HepG2 (cell line): ENCODE measurements around the gene PDE3A. TPM values are rescaled to one million over a fixed set of nuclear protein-coding genes. Genes with fewer than 3 reads are reported as not detected.

Source experiments
- ATAC-seq: fragments of 200-7000 bp; cut with Tn5 transposase; 3 replicates; pipeline ENCODE4 v1.9.1; 2020; ENCODE audit warnings: mild to moderate bottlenecking, moderate library complexity
- BruUV-seq: library from RNA; stranded (reverse); fragments of 400-500 nt; replicated peaks from 2 replicates; lab custom pipeline; 2021; lab: Mats Ljungman, UMichigan
- CTCF ChIA-PET: fragments of 300-600 bp; formaldehyde crosslinking; extraction: SDS; loops from one replicate; lab custom pipeline; 2021; ENCODE audit warnings: low total read pairs, inconsistent platforms, low intra/inter-chr PET ratio; lab: Yijun Ruan, JAX
- POLR2A ChIA-PET: fragments of 350-600 bp; sonication (Branson Sonifier 250); formaldehyde crosslinking; loops from one replicate; lab custom pipeline; 2020; ENCODE audit warnings: antibody characterized with exemption, inconsistent platforms; lab: Yijun Ruan, JAX
- DNase-seq: peaks from one replicate; pipeline ENCODE4 v3.0.0-alpha.2; 2015; ENCODE audit warnings: low spot score
- FAIRE-seq: peaks from 3 replicates; lab custom pipeline; 2011; peaks lifted over from hg19 to GRCh38; lab: Jason Lieb, UNC
- H2AFZ ChIP-seq: one replicate; pipeline ENCODE4 v1.6.1; 2011; ENCODE audit warnings: low read length, inconsistent platforms
- H3K27ac ChIP-seq: fragments of 300-600 bp; 3 replicates; pipeline ENCODE4 v1.8.0; 2011; ENCODE audit warnings: mixed run types, mild to moderate bottlenecking, mixed read lengths, low read length, inconsistent platforms; ENCODE audit not compliant: insufficient read depth; ENCODE audit errors: extremely low read length
- H3K27me3 ChIP-seq, 2 experiments: fragments of 200-600 bp in 1 of 2; 2 replicates in 1 of 2; 3 replicates in 1 of 2; pipeline versions ENCODE4 v1.6.0 to v1.8.0; 2011; ENCODE audit warnings: low read length in 2 of 2, mild to moderate bottlenecking in 2 of 2, moderate library complexity in 2 of 2, inconsistent platforms in 1 of 2; ENCODE audit not compliant: insufficient read depth in 2 of 2, control insufficient read depth in 1 of 2
- H3K36me3 ChIP-seq, 2 experiments: fragments of 200-600 bp in 1 of 2; replicated peaks in 1 of 2; 2 replicates in 1 of 2; 3 replicates in 1 of 2; pipeline versions ENCODE4 v1.5.1 to v1.8.0; 2011; ENCODE audit warnings: low read length in 2 of 2, inconsistent platforms in 1 of 2; ENCODE audit not compliant: insufficient read depth in 2 of 2, control insufficient read depth in 1 of 2
- H3K4me1 ChIP-seq: 2 replicates; pipeline ENCODE4 v1.5.1; 2012; ENCODE audit warnings: low read length, inconsistent platforms; ENCODE audit not compliant: insufficient read depth
- H3K4me2 ChIP-seq: 2 replicates; pipeline ENCODE4 v1.6.0; 2011; ENCODE audit warnings: low read depth, low read length, inconsistent platforms
- H3K4me3 ChIP-seq, 3 experiments: fragments of 200-600 bp in 1 of 3; sonication (generic), shearing (Covaris generic) in 1 of 3; replicated peaks in 1 of 3; 2 replicates each; pipeline ENCODE4 v1.5.1; 2011 to 2016; ENCODE audit warnings: low read length in 3 of 3, inconsistent platforms in 2 of 3, low read depth in 2 of 3, mild to moderate bottlenecking in 2 of 3, control low read depth in 1 of 3, mixed read lengths in 1 of 3; ENCODE audit not compliant: insufficient read depth in 1 of 3
- H3K79me2 ChIP-seq: one replicate; pipeline ENCODE4 v1.6.1; 2011; ENCODE audit warnings: low read length, inconsistent platforms; ENCODE audit not compliant: insufficient read depth
- H3K9ac ChIP-seq: 2 replicates; pipeline ENCODE4 v1.6.0; 2011; ENCODE audit warnings: mild to moderate bottlenecking, low read depth, low read length, inconsistent platforms; ENCODE audit not compliant: insufficient read depth
- H3K9me3 ChIP-seq: 2 replicates; pipeline ENCODE4 v1.5.1; 2012; ENCODE audit warnings: mild to moderate bottlenecking, low read length
- H4K20me1 ChIP-seq: 2 replicates; pipeline ENCODE4 v1.6.0; 2011; ENCODE audit warnings: inconsistent platforms, mild to moderate bottlenecking, low read length, moderate library complexity; ENCODE audit not compliant: insufficient read depth
- HOXA5 ChIP-seq: sonication (generic); formaldehyde crosslinking; IDR thresholded peaks from 2 replicates; pipeline ENCODE4 v1.4.0; 2020; ENCODE audit warnings: missing genetic modification reagents
- KLF12 ChIP-seq: sonication (generic); formaldehyde crosslinking; IDR thresholded peaks from 2 replicates; pipeline ENCODE4 v1.4.0; 2020; ENCODE audit warnings: missing genetic modification reagents, borderline replicate concordance
- NAIF1 ChIP-seq: sonication (generic); formaldehyde crosslinking; IDR thresholded peaks from 2 replicates; pipeline ENCODE4 v1.5.0; 2020; ENCODE audit warnings: mild to moderate bottlenecking, missing genetic modification reagents, borderline replicate concordance
- PAWR ChIP-seq: sonication (generic); formaldehyde crosslinking; IDR thresholded peaks from 2 replicates; pipeline ENCODE4 v1.4.0; 2020; ENCODE audit warnings: missing genetic modification reagents, mild to moderate bottlenecking, borderline replicate concordance
- PHF5A ChIP-seq: IDR thresholded peaks from one replicate; pipeline ENCODE4 v1.6.1; 2018; ENCODE audit warnings: low read depth, missing genetic modification reagents; ENCODE audit not compliant: unreplicated experiment
- SKI ChIP-seq: fragments of 450-650 bp; IDR thresholded peaks from one replicate; pipeline ENCODE4 v1.6.1; 2018; ENCODE audit warnings: mild to moderate bottlenecking; ENCODE audit not compliant: partially characterized antibody
- SMARCC2 ChIP-seq: fragments of 450-650 bp; IDR thresholded peaks from 2 replicates; pipeline ENCODE4 v1.6.1; 2017; ENCODE audit warnings: antibody characterized with exemption, mild to moderate bottlenecking
- SOX5 ChIP-seq: IDR thresholded peaks from 2 replicates; pipeline ENCODE4 v1.6.1; 2016; ENCODE audit warnings: borderline replicate concordance
- ZIK1 ChIP-seq: sonication (generic); formaldehyde crosslinking; IDR thresholded peaks from 2 replicates; pipeline ENCODE4 v1.5.0; 2020; ENCODE audit warnings: mild to moderate bottlenecking, low read depth, missing genetic modification reagents, borderline replicate concordance
- ZMYM4 ChIP-seq: sonication (generic); formaldehyde crosslinking; IDR thresholded peaks from 2 replicates; pipeline ENCODE4 v1.8.1; 2023; ENCODE audit warnings: mild to moderate bottlenecking, missing genetic modification reagents
- ZNF335 ChIP-seq: sonication (generic); formaldehyde crosslinking; IDR thresholded peaks from 2 replicates; pipeline ENCODE4 v1.4.0; 2020; ENCODE audit warnings: missing genetic modification reagents
- ZNF614 ChIP-seq: IDR thresholded peaks from 2 replicates; pipeline ENCODE4 v1.6.1; 2018; ENCODE audit warnings: missing biosample characterization, missing genetic modification reagents, inconsistent platforms, borderline replicate concordance
- ZNF660 ChIP-seq: sonication (generic); formaldehyde crosslinking; IDR thresholded peaks from 2 replicates; pipeline ENCODE4 v1.5.1; 2020; ENCODE audit warnings: mild to moderate bottlenecking, low read depth, missing genetic modification reagents, borderline replicate concordance
- ZNF83 ChIP-seq: sonication (generic); formaldehyde crosslinking; IDR thresholded peaks from 2 replicates; pipeline ENCODE4 v1.4.0; 2020; ENCODE audit warnings: missing genetic modification reagents, mild to moderate bottlenecking, borderline replicate concordance
- WGBS: methylation state at CpG from one replicate; pipeline ENCODE4 v1.1.6; 2017; ENCODE audit warnings: low lambda C conversion rate; 5-methylcytosine and 5-hydroxymethylcytosine counted together
- in situ Hi-C: cut with HindIII; loops from 2 replicates; pipeline ENCODE4 v1.10.0; 2017; ENCODE audit warnings: low pct_unique_long_range_greater_than_20kb; ENCODE audit not compliant: extremely low pct_ligation_motif_present
- intact Hi-C: fragments of 100-400 bp; cut with micrococcal nuclease; formaldehyde crosslinking; loops from one replicate; pipeline ENCODE4 v1.10.0; 2022; ENCODE audit not compliant: unreplicated experiment
- polyA plus RNA-seq, 8 experiments: library from polyadenylated mRNA; depleted of rRNA in 3 of 8; stranded (reverse) in 7 of 8; unstranded in 1 of 8; fragments of >200 nt; fragmentation: Illumina TruSeq in 4 of 8; extraction: Trizol in 4 of 8; gene quantifications; 2 replicates each; pipeline versions ENCODE4 v1.2.1 to v1.2.3, GENCODE V29; 2011 to 2016; ENCODE audit warnings: low read depth in 4 of 8, missing spikeins in 1 of 8, mixed read lengths in 1 of 8; ENCODE audit not compliant: insufficient read depth in 1 of 8
- total RNA-seq, 5 experiments: library from RNA; depleted of rRNA; stranded (reverse); fragments of >200 nt; fragmentation: Illumina TruSeq; extraction: Trizol; gene quantifications; 2 replicates each; pipeline ENCODE4 v1.2.3, GENCODE V29; 2016; ENCODE audit warnings: low read depth in 1 of 5
- TF ChIP-seq, protein P1 (sequence below): sonication (generic); formaldehyde crosslinking; IDR thresholded peaks from 2 replicates; pipeline ENCODE4 v1.5.1; 2020; ENCODE audit warnings: mild to moderate bottlenecking, missing genetic modification reagents, moderate library complexity
- TF ChIP-seq, protein P2 (sequence below): sonication (generic); formaldehyde crosslinking; IDR thresholded peaks from 2 replicates; pipeline ENCODE4 v1.4.0; 2020; ENCODE audit warnings: missing genetic modification reagents, mild to moderate bottlenecking, borderline replicate concordance
- TF ChIP-seq, protein P3 (sequence below): sonication (generic); formaldehyde crosslinking; IDR thresholded peaks from 2 replicates; pipeline ENCODE4 v1.5.1; 2020; ENCODE audit warnings: mild to moderate bottlenecking, missing genetic modification reagents, borderline replicate concordance
- TF ChIP-seq, protein P4 (sequence below): sonication (generic); formaldehyde crosslinking; IDR thresholded peaks from 2 replicates; pipeline ENCODE4 v1.8.0; 2022; ENCODE audit warnings: mild to moderate bottlenecking, missing genetic modification reagents, moderate library complexity

The PDE3A gene
- total and polyA plus RNA-seq, 2 of the 13 experiments (the other 11 are each of a cell fraction or from before 2014, with no cell fraction given) = 0.77 to 1.5 TPM

DNA sequence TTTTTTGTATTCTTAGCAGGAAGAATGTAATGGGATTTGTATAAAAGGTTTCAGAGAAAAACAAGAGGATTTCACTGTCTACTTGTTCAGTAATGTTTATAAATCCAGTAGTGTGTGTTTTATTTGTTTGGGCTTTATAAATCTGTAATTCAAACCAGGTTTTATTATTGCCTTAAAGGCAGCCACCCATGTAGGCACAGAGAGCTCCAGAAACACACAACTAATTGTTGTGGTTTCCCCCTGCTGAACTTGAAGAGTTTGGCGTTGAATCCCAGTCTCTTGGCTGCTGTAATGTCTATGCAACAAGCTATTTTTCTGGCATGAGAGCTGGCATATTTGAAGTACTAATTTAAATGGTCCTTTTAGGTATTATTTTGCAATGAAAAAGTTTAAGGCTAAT is 263.4 kb downstream of the PDE3A start:
- H3K4me3 ChIP-seq = no peak overlapping the region
- WGBS = 93% methylated on average over 1 of the region's 1 CpG

More for the DNA sequence above, 263.4 kb downstream of the PDE3A start:
- Histone ChIP-seq H3K79me2 (no peaks in the 10 kb centered on the region), H3K4me2 (no peak overlapping the region), H3K27ac (no peak overlapping the region), H3K9ac (no peak overlapping the region), H3K9me3 (no peaks in the 10 kb centered on the region), H3K36me3 (no peaks in the 10 kb centered on the region), H4K20me1 (no peaks in the 10 kb centered on the region), H3K4me1 (peaks cover 68% of the 10 kb centered on the region), H3K27me3 (no peaks in the 10 kb centered on the region), H2AFZ (no peak overlapping the region)
- CTCF ChIA-PET = no interaction called here
- ATAC-seq = no peak
- BruUV-seq = no TSS peak
- intact Hi-C loops (no loop called here), in situ Hi-C loops (no loop called here)
- POLR2A ChIA-PET = no interaction called here
- DNase-seq = no peak
- TF ChIP-seq SKI (no peak), PHF5A (no peak), ZNF660 (CRISPR knock-in tag) (no peak), SMARCC2 (no peak), ZNF335 (CRISPR knock-in tag) (no peak), ZNF614 (CRISPR knock-in tag) (no peak), ZMYM4 (CRISPR knock-in tag) (no peak), ZIK1 (CRISPR knock-in tag) (no peak), ZNF83 (CRISPR knock-in tag) (no peak), HOXA5 (CRISPR knock-in tag) (no peak), NAIF1 (CRISPR knock-in tag) (no peak), KLF12 (CRISPR knock-in tag) (no peak), PAWR (CRISPR knock-in tag) (no peak), SOX5 (CRISPR knock-in tag) (no peak)
- TF ChIP-seq, protein P1, sequence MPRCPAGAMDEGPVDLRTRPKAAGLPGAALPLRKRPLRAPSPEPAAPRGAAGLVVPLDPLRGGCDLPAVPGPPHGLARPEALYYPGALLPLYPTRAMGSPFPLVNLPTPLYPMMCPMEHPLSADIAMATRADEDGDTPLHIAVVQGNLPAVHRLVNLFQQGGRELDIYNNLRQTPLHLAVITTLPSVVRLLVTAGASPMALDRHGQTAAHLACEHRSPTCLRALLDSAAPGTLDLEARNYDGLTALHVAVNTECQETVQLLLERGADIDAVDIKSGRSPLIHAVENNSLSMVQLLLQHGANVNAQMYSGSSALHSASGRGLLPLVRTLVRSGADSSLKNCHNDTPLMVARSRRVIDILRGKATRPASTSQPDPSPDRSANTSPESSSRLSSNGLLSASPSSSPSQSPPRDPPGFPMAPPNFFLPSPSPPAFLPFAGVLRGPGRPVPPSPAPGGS (CRISPR knock-in tag) = no peak
- TF ChIP-seq, protein P2, sequence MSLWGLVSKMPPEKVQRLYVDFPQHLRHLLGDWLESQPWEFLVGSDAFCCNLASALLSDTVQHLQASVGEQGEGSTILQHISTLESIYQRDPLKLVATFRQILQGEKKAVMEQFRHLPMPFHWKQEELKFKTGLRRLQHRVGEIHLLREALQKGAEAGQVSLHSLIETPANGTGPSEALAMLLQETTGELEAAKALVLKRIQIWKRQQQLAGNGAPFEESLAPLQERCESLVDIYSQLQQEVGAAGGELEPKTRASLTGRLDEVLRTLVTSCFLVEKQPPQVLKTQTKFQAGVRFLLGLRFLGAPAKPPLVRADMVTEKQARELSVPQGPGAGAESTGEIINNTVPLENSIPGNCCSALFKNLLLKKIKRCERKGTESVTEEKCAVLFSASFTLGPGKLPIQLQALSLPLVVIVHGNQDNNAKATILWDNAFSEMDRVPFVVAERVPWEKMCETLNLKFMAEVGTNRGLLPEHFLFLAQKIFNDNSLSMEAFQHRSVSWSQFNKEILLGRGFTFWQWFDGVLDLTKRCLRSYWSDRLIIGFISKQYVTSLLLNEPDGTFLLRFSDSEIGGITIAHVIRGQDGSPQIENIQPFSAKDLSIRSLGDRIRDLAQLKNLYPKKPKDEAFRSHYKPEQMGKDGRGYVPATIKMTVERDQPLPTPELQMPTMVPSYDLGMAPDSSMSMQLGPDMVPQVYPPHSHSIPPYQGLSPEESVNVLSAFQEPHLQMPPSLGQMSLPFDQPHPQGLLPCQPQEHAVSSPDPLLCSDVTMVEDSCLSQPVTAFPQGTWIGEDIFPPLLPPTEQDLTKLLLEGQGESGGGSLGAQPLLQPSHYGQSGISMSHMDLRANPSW (CRISPR knock-in tag) = no peak
- TF ChIP-seq, protein P3, sequence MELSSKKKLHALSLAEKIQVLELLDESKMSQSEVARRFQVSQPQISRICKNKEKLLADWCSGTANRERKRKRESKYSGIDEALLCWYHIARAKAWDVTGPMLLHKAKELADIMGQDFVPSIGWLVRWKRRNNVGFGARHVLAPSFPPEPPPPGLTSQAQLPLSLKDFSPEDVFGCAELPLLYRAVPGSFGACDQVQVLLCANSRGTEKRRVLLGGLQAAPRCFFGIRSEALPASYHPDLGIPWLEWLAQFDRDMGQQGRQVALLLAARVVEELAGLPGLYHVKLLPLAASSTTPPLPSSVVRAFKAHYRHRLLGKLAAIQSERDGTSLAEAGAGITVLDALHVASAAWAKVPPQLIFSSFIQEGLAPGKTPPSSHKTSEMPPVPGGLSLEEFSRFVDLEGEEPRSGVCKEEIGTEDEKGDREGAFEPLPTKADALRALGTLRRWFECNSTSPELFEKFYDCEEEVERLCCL = no peak
- TF ChIP-seq, protein P4, sequence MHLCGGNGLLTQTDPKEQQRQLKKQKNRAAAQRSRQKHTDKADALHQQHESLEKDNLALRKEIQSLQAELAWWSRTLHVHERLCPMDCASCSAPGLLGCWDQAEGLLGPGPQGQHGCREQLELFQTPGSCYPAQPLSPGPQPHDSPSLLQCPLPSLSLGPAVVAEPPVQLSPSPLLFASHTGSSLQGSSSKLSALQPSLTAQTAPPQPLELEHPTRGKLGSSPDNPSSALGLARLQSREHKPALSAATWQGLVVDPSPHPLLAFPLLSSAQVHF = no peak
- no peak for FAIRE-seq
